DOHH2 (cell line): ENCODE results near the gene CTDSP1.

Experiments used
- H3F3A ChIP-seq: fragments of 200-600 bp; sonication (generic), shearing (Covaris generic); 2 replicates; pipeline ENCODE4 v1.6.0; 2016; ENCODE audit warnings: antibody characterized with exemption, mild to moderate bottlenecking; ENCODE audit not compliant: control insufficient read depth, insufficient read depth
- H3K27ac ChIP-seq: fragments of 200-600 bp; sonication (generic); 2 replicates; pipeline ENCODE4 v1.5.1; 2014; ENCODE audit warnings: low read depth, mild to moderate bottlenecking, low read length, moderate library complexity
- H3K27me3 ChIP-seq: fragments of 200-600 bp; sonication (generic); 2 replicates; pipeline ENCODE4 v1.6.1; 2014; ENCODE audit warnings: mild to moderate bottlenecking, low read length, mixed read lengths; ENCODE audit not compliant: control insufficient read depth
- H3K36me3 ChIP-seq: fragments of 200-600 bp; sonication (generic); 2 replicates; pipeline ENCODE4 v1.6.1; 2014; ENCODE audit warnings: mild to moderate bottlenecking, low read length, moderate library complexity, mixed read lengths; ENCODE audit not compliant: control insufficient read depth
- H3K4me1 ChIP-seq: fragments of 200-600 bp; sonication (generic); 2 replicates; pipeline ENCODE4 v1.6.1; 2014; ENCODE audit warnings: mild to moderate bottlenecking, low read length, mixed read lengths; ENCODE audit not compliant: control insufficient read depth
- H3K4me2 ChIP-seq: fragments of 200-600 bp; sonication (generic); 2 replicates; pipeline ENCODE4 v1.6.0; 2014; ENCODE audit warnings: mild to moderate bottlenecking, low read length, moderate library complexity
- H3K4me3 ChIP-seq: fragments of 200-600 bp; sonication (generic); 2 replicates; pipeline ENCODE4 v1.5.1; 2014; ENCODE audit warnings: mild to moderate bottlenecking, low read length, mixed read lengths
- H3K79me2 ChIP-seq: fragments of 200-600 bp; sonication (generic); 2 replicates; pipeline ENCODE4 v1.6.1; 2014; ENCODE audit warnings: mild to moderate bottlenecking, low read length, mixed read lengths; ENCODE audit not compliant: control insufficient read depth
- H3K9me2 ChIP-seq: fragments of 200-600 bp; sonication (generic); replicated peaks from 2 replicates; pipeline ENCODE4 v1.6.1; 2014; ENCODE audit warnings: mild to moderate bottlenecking, low read length, mixed read lengths; ENCODE audit not compliant: control insufficient read depth
- H3K9me3 ChIP-seq: fragments of 200-600 bp; sonication (generic); 2 replicates; pipeline ENCODE4 v1.6.1; 2014; ENCODE audit warnings: antibody characterized with exemption, low read length, mixed read lengths; ENCODE audit not compliant: control insufficient read depth, insufficient read depth
- H4K20me1 ChIP-seq: fragments of 200-600 bp; sonication (generic); 2 replicates; pipeline ENCODE4 v1.6.0; 2014; ENCODE audit warnings: low read depth, mild to moderate bottlenecking, antibody characterized with exemption, low read length, moderate library complexity; ENCODE audit not compliant: control insufficient read depth, insufficient read depth
- CTCF ChIP-seq: fragments of 200-600 bp; sonication (generic); IDR thresholded peaks from one replicate; pipeline ENCODE4 v1.5.1; 2014; ENCODE audit warnings: antibody characterized with exemption, mild to moderate bottlenecking, low read depth, low read length; ENCODE audit not compliant: poor library complexity, severe bottlenecking
- EZH2phosphoT487 ChIP-seq: fragments of 200-600 bp; sonication (generic); IDR thresholded peaks from 2 replicates; pipeline ENCODE4 v1.6.1; 2017; ENCODE audit warnings: borderline replicate concordance, mild to moderate bottlenecking, antibody characterized with exemption, low read length, moderate library complexity, mixed read lengths

The CTDSP1 gene

DNA sequence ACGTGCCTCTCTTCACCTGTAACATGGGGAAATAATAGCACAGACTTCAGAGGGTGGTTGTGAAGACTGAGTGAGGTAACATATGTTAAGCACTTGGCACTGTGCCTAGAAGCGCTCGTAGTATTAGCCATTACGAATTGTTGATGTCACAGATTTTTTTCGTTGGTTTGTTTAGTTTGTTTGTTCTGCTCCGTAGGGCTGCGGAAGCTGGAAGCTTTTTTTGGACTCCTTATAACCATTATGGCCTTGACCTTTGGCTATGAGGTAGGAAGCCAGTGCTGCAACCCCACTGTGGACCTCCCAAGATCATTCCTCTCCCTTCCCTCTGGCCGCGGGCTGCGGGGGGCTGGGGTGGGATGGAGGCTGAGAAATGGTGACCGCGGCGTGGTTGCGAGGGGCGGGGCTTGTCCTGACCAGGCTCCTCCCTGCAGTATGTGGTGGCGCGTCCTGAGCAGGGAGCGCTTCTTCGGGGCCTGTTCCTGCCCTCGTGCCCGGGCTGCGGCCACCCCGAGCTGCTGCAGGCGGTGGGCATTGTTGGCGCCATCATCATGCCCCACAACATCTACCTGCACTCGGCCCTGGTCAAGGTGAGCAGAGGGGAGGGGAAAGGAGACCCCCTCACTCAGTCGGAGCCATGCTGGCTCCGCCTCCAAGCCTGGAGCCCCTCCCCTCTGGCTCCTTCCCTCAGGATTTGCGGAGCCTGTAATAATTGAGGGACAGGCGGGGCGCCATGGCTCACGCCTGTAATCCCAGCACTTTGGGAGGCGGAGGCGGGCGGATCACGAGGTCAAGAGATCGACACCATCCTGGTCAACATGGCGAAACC lies 12.1 kb upstream of the CTDSP1 start:
- Histone ChIP-seq H3K9me3 (no peaks in the 10 kb centered on the region), H3K36me3 (no peaks in the 10 kb centered on the region), H3K27ac (no peak overlapping the region), H4K20me1 (0 out of 2 replicates have a peak, but pooled peaks cover 1% of the 10 kb centered on the region), H3K4me3 (no peak overlapping the region), H3K4me1 (peaks cover 10% of the 10 kb centered on the region), H3K27me3 (peaks cover 3% of the 10 kb centered on the region; the same call in 1 of the 2 replicates), H3F3A (no peaks in the 10 kb centered on the region), H3K4me2 (no peak overlapping the region), H3K9me2 (no peaks in the 10 kb centered on the region), H3K79me2 (no peaks in the 10 kb centered on the region)
- no peak for TF ChIP-seq CTCF
- TF ChIP-seq EZH2phosphoT487, result no peak

- H3F3A ChIP-seq, result no peaks in the 10 kb centered on the region
- H3K36me3 ChIP-seq, result no peaks in the 10 kb centered on the region
- no peak overlapping the region for H3K4me3 ChIP-seq
- TF ChIP-seq EZH2phosphoT487 (no peak), CTCF (no peak)
- no peak overlapping the region for H3K27ac ChIP-seq
- H3K9me2 ChIP-seq, result no peaks in the 10 kb centered on the region
- H3K4me2 ChIP-seq, result no peak overlapping the region
- peaks cover 16% of the 10 kb centered on the region for H3K4me1 ChIP-seq
- no peaks in the 10 kb centered on the region for H3K9me3 ChIP-seq
- no peaks in the 10 kb centered on the region for H3K27me3 ChIP-seq
- H4K20me1 ChIP-seq, result no peaks in the 10 kb centered on the region
- no peaks in the 10 kb centered on the region for H3K79me2 ChIP-seq
These were observed 10.1 kb upstream of the CTDSP1 start for GRCh38 chr2:218389333-218390150.

DNA sequence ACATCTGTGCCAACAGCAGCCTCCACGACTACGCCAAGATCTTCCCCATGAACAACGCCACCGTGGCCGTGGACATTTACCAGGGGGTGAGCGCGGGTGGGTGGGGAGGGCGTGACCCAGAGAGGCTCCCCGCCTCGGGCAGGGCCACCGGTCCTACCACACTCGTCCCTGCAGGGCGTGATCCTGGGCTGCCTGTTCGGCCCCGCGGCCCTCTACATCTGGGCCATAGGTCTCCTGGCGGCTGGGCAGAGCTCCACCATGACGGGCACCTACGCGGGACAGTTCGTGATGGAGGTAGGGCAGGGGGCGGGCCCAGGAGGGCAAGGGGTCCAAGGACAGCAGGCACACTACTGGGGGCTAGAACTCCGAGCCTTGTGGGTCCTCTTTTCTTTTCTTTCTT lies 8.5 kb upstream of the CTDSP1 start:
- Histone ChIP-seq H3K79me2 (no peaks in the 10 kb centered on the region), H3K4me2 (no peak overlapping the region), H4K20me1 (no peaks in the 10 kb centered on the region), H3K9me2 (no peaks in the 10 kb centered on the region), H3K27ac (no peak overlapping the region), H3K36me3 (no peaks in the 10 kb centered on the region), H3K9me3 (no peaks in the 10 kb centered on the region), H3F3A (0 out of 2 replicates have a peak, but pooled peaks cover under 1% of the 10 kb centered on the region), H3K4me1 (peaks cover 28% of the 10 kb centered on the region), H3K27me3 (no peaks in the 10 kb centered on the region), H3K4me3 (no peak overlapping the region)
- TF ChIP-seq CTCF (no peak), EZH2phosphoT487 (no peak)
